ENCODE measurements around the gene NUP214. TPM values are rescaled to one million over a fixed set of nuclear protein-coding genes. Genes with fewer than 3 reads are reported as not detected.

Gene NUP214
- total RNA-seq, 6 experiments from 2014 or later = 34.2 to 43.7 (median 39.3) TPM

GRCh38 chr9:131095666-131096268, 29.6 kb upstream of the NUP214 start:
- no peak for TF ChIP-seq CTCF (IDR thresholded peaks at IDR 0.05)
- Mint-ChIP-seq H3K4me1 (ENCODE audit: low read depth) (peaks cover 10% of the 10 kb centered on the region), H3K4me3 (no peak overlapping the region), H3K36me3 (ENCODE audit: low read depth) (no peaks in the 10 kb centered on the region), H3K27ac (no peak overlapping the region), H3K9me3 (no peaks in the 10 kb centered on the region), H3K27me3 (ENCODE audit: insufficient read depth) (peaks cover 44% of the 10 kb centered on the region)
- DNase-seq = no peak

- H3K36me3 Mint-ChIP-seq (ENCODE audit: low read depth) = no peaks in the 10 kb centered on the region
- H3K4me1 Mint-ChIP-seq (ENCODE audit: low read depth) = peaks cover 10% of the 10 kb centered on the region
- DNase-seq = no peak
- H3K27ac Mint-ChIP-seq = no peak within 1 kb of the TSS
- no peak for TF ChIP-seq CTCF (IDR thresholded peaks at IDR 0.05)
- H3K27me3 Mint-ChIP-seq (ENCODE audit: insufficient read depth) = peaks cover 44% of the 10 kb centered on the region
- H3K4me3 Mint-ChIP-seq = no peak within 1 kb of the TSS
- H3K9me3 Mint-ChIP-seq = no peaks in the 10 kb centered on the region
These were observed 28.9 kb upstream of the NUP214 start, which contains the start of gene AIF1L for GRCh38 chr9:131096269-131097125. Gene AIF1L (plus strand): TSS chr9:131096531. CDS start chr9:131096630, 99 bp downstream.

GRCh38 chr9:131097126-131097947, 28.0 kb upstream of the NUP214 start:
- H3K27ac Mint-ChIP-seq = no peak overlapping the region
- H3K9me3 Mint-ChIP-seq = no peaks in the 10 kb centered on the region

GRCh38 chr9:131097948-131098278, 27.5 kb upstream of the NUP214 start:
- Mint-ChIP-seq H3K36me3 (ENCODE audit: low read depth) (no peaks in the 10 kb centered on the region), H3K4me3 (no peak overlapping the region)

More at GRCh38 chr9:131097126-131097947, 28.0 kb upstream of the NUP214 start:
- peaks cover 47% of the 10 kb centered on the region for H3K27me3 Mint-ChIP-seq (ENCODE audit: insufficient read depth)
- H3K4me3 Mint-ChIP-seq = no peak overlapping the region
- DNase-seq = no peak
- H3K4me1 Mint-ChIP-seq (ENCODE audit: low read depth) = peaks cover 10% of the 10 kb centered on the region
- no peak for TF ChIP-seq CTCF (IDR thresholded peaks at IDR 0.05)
- H3K36me3 Mint-ChIP-seq (ENCODE audit: low read depth) = no peaks in the 10 kb centered on the region

More at GRCh38 chr9:131097948-131098278, 27.5 kb upstream of the NUP214 start:
- Mint-ChIP-seq H3K27me3 (ENCODE audit: insufficient read depth) (peaks cover 44% of the 10 kb centered on the region), H3K4me1 (ENCODE audit: low read depth) (peaks cover 15% of the 10 kb centered on the region), H3K27ac (no peak overlapping the region), H3K9me3 (no peaks in the 10 kb centered on the region)
- no peak for DNase-seq
- TF ChIP-seq CTCF (IDR thresholded peaks at IDR 0.05) = no peak

Data from HFFc6 (cell line).